ENCODE results near the gene NUMB.

The NUMB gene

DNA sequence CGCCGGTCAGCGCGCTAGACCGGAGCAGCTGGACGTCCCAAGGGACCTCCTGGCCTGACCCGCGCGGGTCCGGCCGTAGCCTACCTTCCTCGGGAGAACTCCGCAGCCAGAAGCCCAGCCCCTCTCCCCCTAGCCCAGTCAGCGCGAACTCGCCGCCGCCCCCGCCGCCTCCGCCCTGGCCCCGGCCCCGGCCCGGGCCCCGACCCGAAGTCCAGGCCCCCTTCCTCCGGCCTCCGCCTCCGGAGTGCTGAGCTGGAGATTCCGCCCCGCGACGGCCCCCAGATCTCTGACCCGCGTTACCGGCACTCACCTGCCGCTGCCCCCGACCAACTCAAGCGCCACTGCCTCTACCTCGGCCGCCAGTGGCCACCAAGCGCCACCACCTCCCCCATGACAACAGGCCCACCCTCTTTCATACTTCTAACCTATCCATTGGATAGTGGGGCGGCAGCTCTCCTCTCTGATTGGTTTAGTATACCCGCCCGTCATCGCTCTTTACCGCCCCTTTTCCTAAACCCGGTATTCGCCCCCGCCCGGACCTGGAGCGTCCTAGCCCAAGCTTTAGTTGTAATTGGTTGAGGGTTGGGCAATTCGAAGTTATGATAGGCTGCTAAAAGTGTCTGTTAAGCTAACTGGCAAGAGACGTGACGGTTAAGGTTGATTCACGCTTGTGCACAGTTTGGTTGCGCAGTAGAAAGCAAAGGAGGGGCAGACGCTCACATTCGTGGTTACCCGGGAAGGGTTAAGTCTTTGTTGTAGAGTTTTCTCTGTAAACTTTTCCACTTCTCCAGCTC, at the start of gene NUMB:
Gene NUMB, minus strand, starts transcription at position 364 of the 794 bp plus-strand sequence. CDS start 102,795 bp downstream, outside the sequence.
- Histone ChIP-seq H3K4me1 (ENCODE audit: insufficient read depth, low read length) (peaks cover 43% of the 10 kb centered on the region), H3K4me3 (ENCODE audit: low read depth in 1 of 2, low read length in 2 of 2) (peak within 1 kb of the TSS; percentile 65 to 76), H3K27me3 (ENCODE audit: insufficient read depth, low read length, poor library complexity) (no peaks in the 10 kb centered on the region), H3K9me3 (ENCODE audit: insufficient read depth, low read length, severe bottlenecking) (no peaks in the 10 kb centered on the region), H3K9ac (ENCODE audit: low read depth, low read length) (peak within 1 kb of the TSS; percentile 65), H3K4me2 (ENCODE audit: insufficient read depth, low read length) (peak within 1 kb of the TSS; percentile 98), H3K36me3 (ENCODE audit: insufficient read depth, low read length) (no peaks in the 10 kb centered on the region; the same call in 1 of the 2 replicates), H4K20me1 (ENCODE audit: insufficient read depth, low read length) (peaks cover 7% of the 10 kb centered on the region), H3K79me2 (ENCODE audit: insufficient read depth, low read length) (peaks cover 43% of the 10 kb centered on the region), H3K27ac (ENCODE audit: low read length) (peak within 1 kb of the TSS; percentile 87), H2AFZ (ENCODE audit: low read depth, low read length) (peak within 1 kb of the TSS; percentile 99)
- TF ChIP-seq EZH2 (IDR thresholded peaks at IDR 0.05; ENCODE audit: borderline replicate concordance, low read depth, low read length, severe bottlenecking) = no peak
- TF ChIP-seq, protein P1, sequence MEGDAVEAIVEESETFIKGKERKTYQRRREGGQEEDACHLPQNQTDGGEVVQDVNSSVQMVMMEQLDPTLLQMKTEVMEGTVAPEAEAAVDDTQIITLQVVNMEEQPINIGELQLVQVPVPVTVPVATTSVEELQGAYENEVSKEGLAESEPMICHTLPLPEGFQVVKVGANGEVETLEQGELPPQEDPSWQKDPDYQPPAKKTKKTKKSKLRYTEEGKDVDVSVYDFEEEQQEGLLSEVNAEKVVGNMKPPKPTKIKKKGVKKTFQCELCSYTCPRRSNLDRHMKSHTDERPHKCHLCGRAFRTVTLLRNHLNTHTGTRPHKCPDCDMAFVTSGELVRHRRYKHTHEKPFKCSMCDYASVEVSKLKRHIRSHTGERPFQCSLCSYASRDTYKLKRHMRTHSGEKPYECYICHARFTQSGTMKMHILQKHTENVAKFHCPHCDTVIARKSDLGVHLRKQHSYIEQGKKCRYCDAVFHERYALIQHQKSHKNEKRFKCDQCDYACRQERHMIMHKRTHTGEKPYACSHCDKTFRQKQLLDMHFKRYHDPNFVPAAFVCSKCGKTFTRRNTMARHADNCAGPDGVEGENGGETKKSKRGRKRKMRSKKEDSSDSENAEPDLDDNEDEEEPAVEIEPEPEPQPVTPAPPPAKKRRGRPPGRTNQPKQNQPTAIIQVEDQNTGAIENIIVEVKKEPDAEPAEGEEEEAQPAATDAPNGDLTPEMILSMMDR (IDR thresholded peaks at IDR 0.05; ENCODE audit: borderline replicate concordance, extremely low read depth, low read length, poor library complexity, severe bottlenecking) = peak; percentile 32
- ATAC-seq (ENCODE audit: insufficient read depth, low read depth) (peak; percentile 96), DNase-seq (peak; percentile 99)

- H3K27ac ChIP-seq (ENCODE audit: low read length) = no peak overlapping the region
- DNase-seq (no peak), ATAC-seq (ENCODE audit: insufficient read depth, low read depth) (no peak)
- no peaks in the 10 kb centered on the region for H3K9me3 ChIP-seq (ENCODE audit: insufficient read depth, low read length, severe bottlenecking)
- no peak overlapping the region for H3K4me2 ChIP-seq (ENCODE audit: insufficient read depth, low read length)
- H3K36me3 ChIP-seq (ENCODE audit: insufficient read depth, low read length) = peaks cover 4% of the 10 kb centered on the region; the same call in 1 of the 2 replicates
- H3K79me2 ChIP-seq (ENCODE audit: insufficient read depth, low read length) = no peaks in the 10 kb centered on the region
- H2AFZ ChIP-seq (ENCODE audit: low read depth, low read length) = no peak overlapping the region
- H4K20me1 ChIP-seq (ENCODE audit: insufficient read depth, low read length) = no peaks in the 10 kb centered on the region
- no peak overlapping the region for H3K4me3 ChIP-seq (ENCODE audit: low read depth in 1 of 2, low read length in 2 of 2)
- H3K4me1 ChIP-seq (ENCODE audit: insufficient read depth, low read length) = no peaks in the 10 kb centered on the region
- no peak for TF ChIP-seq EZH2 (IDR thresholded peaks at IDR 0.05; ENCODE audit: borderline replicate concordance, low read depth, low read length, severe bottlenecking)
- TF ChIP-seq, protein P1 (IDR thresholded peaks at IDR 0.05; ENCODE audit: borderline replicate concordance, extremely low read depth, low read length, poor library complexity, severe bottlenecking) = no peak
- H3K27me3 ChIP-seq (ENCODE audit: insufficient read depth, low read length, poor library complexity) = no peaks in the 10 kb centered on the region
- H3K9ac ChIP-seq (ENCODE audit: low read depth, low read length) = no peak overlapping the region
Measured at GRCh38 chr14:73503648-73504047, 45.3 kb upstream of the NUMB start.

GRCh38 chr14:73502017-73502619, 43.8 kb upstream of the NUMB start:
- Histone ChIP-seq H2AFZ (ENCODE audit: low read depth, low read length) (no peak overlapping the region), H4K20me1 (ENCODE audit: insufficient read depth, low read length) (no peaks in the 10 kb centered on the region; the same call in 1 of the 2 replicates), H3K27ac (ENCODE audit: low read length) (no peak overlapping the region), H3K9me3 (ENCODE audit: insufficient read depth, low read length, severe bottlenecking) (no peaks in the 10 kb centered on the region), H3K4me1 (ENCODE audit: insufficient read depth, low read length) (no peaks in the 10 kb centered on the region), H3K27me3 (ENCODE audit: insufficient read depth, low read length, poor library complexity) (no peaks in the 10 kb centered on the region), H3K9ac (ENCODE audit: low read depth, low read length) (no peak overlapping the region), H3K4me3 (ENCODE audit: low read depth in 1 of 2, low read length in 2 of 2) (no peak overlapping the region), H3K4me2 (ENCODE audit: insufficient read depth, low read length) (no peak overlapping the region), H3K36me3 (ENCODE audit: insufficient read depth, low read length) (peaks cover 12% of the 10 kb centered on the region), H3K79me2 (ENCODE audit: insufficient read depth, low read length) (no peaks in the 10 kb centered on the region)
- ATAC-seq (ENCODE audit: insufficient read depth, low read depth) (no peak), DNase-seq (no peak)
- no peak for TF ChIP-seq EZH2 (IDR thresholded peaks at IDR 0.05; ENCODE audit: borderline replicate concordance, low read depth, low read length, severe bottlenecking)

DNA sequence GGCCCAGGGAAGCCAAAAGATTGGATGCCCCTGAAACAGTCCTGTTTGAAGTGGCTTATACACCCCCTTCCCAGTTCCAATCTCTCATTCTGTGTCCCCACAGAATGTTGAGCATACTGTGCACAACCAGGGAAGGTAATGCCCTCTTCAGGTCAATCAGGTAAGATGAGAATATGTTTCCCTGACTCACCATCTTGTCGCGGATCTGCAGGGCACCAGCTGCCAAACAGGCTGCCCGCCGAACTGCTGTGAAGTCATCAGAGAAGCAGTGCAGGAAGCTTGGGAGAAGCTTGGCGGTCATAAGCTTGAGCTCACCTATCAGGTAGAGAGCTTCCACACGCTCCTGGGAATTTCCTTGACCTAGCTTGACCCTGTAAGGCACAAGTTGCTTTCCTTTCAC, 42.0 kb upstream of the NUMB start:
- no peak overlapping the region for H3K4me2 ChIP-seq (ENCODE audit: insufficient read depth, low read length)
- TF ChIP-seq, protein P1 (IDR thresholded peaks at IDR 0.05; ENCODE audit: borderline replicate concordance, extremely low read depth, low read length, poor library complexity, severe bottlenecking) = no peak
- TF ChIP-seq EZH2 (IDR thresholded peaks at IDR 0.05; ENCODE audit: borderline replicate concordance, low read depth, low read length, severe bottlenecking) = no peak
- DNase-seq (no peak), ATAC-seq (ENCODE audit: insufficient read depth, low read depth) (no peak)
- no peaks in the 10 kb centered on the region for H3K9me3 ChIP-seq (ENCODE audit: insufficient read depth, low read length, severe bottlenecking)
- peaks cover 2% of the 10 kb centered on the region; the same call in 1 of the 2 replicates for H3K4me1 ChIP-seq (ENCODE audit: insufficient read depth, low read length)
- H4K20me1 ChIP-seq (ENCODE audit: insufficient read depth, low read length) = peaks cover 4% of the 10 kb centered on the region; the same call in 1 of the 2 replicates
- H3K27me3 ChIP-seq (ENCODE audit: insufficient read depth, low read length, poor library complexity) = no peaks in the 10 kb centered on the region
- no peak overlapping the region for H3K27ac ChIP-seq (ENCODE audit: low read length)
- no peak overlapping the region for H3K4me3 ChIP-seq (ENCODE audit: low read depth in 1 of 2, low read length in 2 of 2)
- H2AFZ ChIP-seq (ENCODE audit: low read depth, low read length) = no peak overlapping the region
- H3K36me3 ChIP-seq (ENCODE audit: insufficient read depth, low read length) = peaks cover 22% of the 10 kb centered on the region
- no peak overlapping the region for H3K9ac ChIP-seq (ENCODE audit: low read depth, low read length)
- peaks cover 3% of the 10 kb centered on the region; the same call in 1 of the 2 replicates for H3K79me2 ChIP-seq (ENCODE audit: insufficient read depth, low read length)
